Neural cell (in vitro differentiated cells): ENCODE data around the gene HOATZ. TPM values are rescaled to one million over a fixed set of nuclear protein-coding genes. Genes with fewer than 3 reads are reported as not detected.
A peak's percentile ranks its signal among the peaks of the same experiment; 100 is the strongest.

Experiments
- H2AFZ ChIP-seq: fragments of 200-600, 300-800 bp; sonication (generic), shearing (Covaris generic); 2 replicates; pipeline ENCODE4 v1.6.0; 2014; ENCODE audit warnings: low read depth, mild to moderate bottlenecking, antibody characterized with exemption, low read length, moderate library complexity
- H3F3A ChIP-seq: fragments of 200-600 bp; shearing (Covaris generic); 2 replicates; pipeline ENCODE4 v1.6.1; 2016; ENCODE audit warnings: mild to moderate bottlenecking, moderate library complexity, mixed read lengths, antibody characterized with exemption, low read length; ENCODE audit not compliant: insufficient read depth, poor library complexity, severe bottlenecking
- H3K27ac ChIP-seq: fragments of 200-600, 300-800 bp; sonication (generic), shearing (Covaris generic); 2 replicates; pipeline ENCODE4 v1.5.1; 2014; ENCODE audit warnings: mild to moderate bottlenecking, low read length, moderate library complexity
- H3K27me3 ChIP-seq: fragments of 300-800, 200-600 bp; sonication (generic), shearing (Covaris generic); 2 replicates; pipeline ENCODE4 v1.6.0; 2014; ENCODE audit warnings: mild to moderate bottlenecking, low read depth, low read length, moderate library complexity; ENCODE audit not compliant: insufficient read depth
- H3K36me3 ChIP-seq: fragments of 300-800, 200-600 bp; sonication (generic), shearing (Covaris generic); 2 replicates; pipeline ENCODE4 v1.5.1; 2014; ENCODE audit warnings: mild to moderate bottlenecking, antibody characterized with exemption, low read length, moderate library complexity; ENCODE audit not compliant: insufficient read depth
- H3K4me2 ChIP-seq: fragments of 300-800, 200-600 bp; sonication (generic), shearing (Covaris generic); 2 replicates; pipeline ENCODE4 v1.6.0; 2014; ENCODE audit warnings: mild to moderate bottlenecking, low read length
- H3K4me3 ChIP-seq: fragments of 300-800, 200-600 bp; sonication (generic), shearing (Covaris generic); 2 replicates; pipeline ENCODE4 v1.5.1; 2014; ENCODE audit warnings: mild to moderate bottlenecking, low read length, moderate library complexity
- H3K79me2 ChIP-seq: fragments of 200-600 bp; shearing (Covaris generic); replicated peaks from 2 replicates; pipeline ENCODE4 v1.6.0; 2014; ENCODE audit warnings: mild to moderate bottlenecking, low read length, moderate library complexity; ENCODE audit not compliant: insufficient read depth
- H3K9ac ChIP-seq: fragments of 300-800, 200-600 bp; sonication (generic), shearing (Covaris generic); 2 replicates; pipeline ENCODE4 v1.6.1; 2016; ENCODE audit warnings: mild to moderate bottlenecking, low read length, mixed read lengths
- H3K9me2 ChIP-seq: fragments of 200-600 bp; shearing (Covaris generic); 2 replicates; pipeline ENCODE4 v1.6.1; 2016; ENCODE audit warnings: mild to moderate bottlenecking, low read length, mixed read lengths; ENCODE audit not compliant: insufficient read depth
- H3K9me3 ChIP-seq: fragments of 200-600, 300-800 bp; sonication (generic), shearing (Covaris generic); 2 replicates; pipeline ENCODE4 v1.6.1; 2016; ENCODE audit warnings: mild to moderate bottlenecking, mixed run types, low read length, moderate library complexity, mixed read lengths
- H4K20me1 ChIP-seq: fragments of 200-600 bp; shearing (Covaris generic); 2 replicates; pipeline ENCODE4 v1.6.1; 2016; ENCODE audit warnings: mild to moderate bottlenecking, mixed run types; ENCODE audit not compliant: insufficient read depth
- CTCF ChIP-seq: fragments of 450-650 bp; IDR thresholded peaks from 2 replicates; pipeline ENCODE4 v1.5.1; 2014; ENCODE audit warnings: antibody characterized with exemption, mild to moderate bottlenecking, moderate library complexity; ENCODE audit not compliant: poor library complexity, severe bottlenecking
- EP300 ChIP-seq: fragments of 450-650 bp; conservative IDR thresholded peaks from 2 replicates; pipeline ENCODE4 v1.6.1; 2014; ENCODE audit warnings: antibody characterized with exemption, mild to moderate bottlenecking, moderate library complexity; ENCODE audit not compliant: poor library complexity, severe bottlenecking
- EZH2 ChIP-seq: fragments of 200-600, 300-800 bp; shearing (Covaris generic), sonication (generic); IDR thresholded peaks from 2 replicates; pipeline ENCODE4 v1.6.1; 2014; ENCODE audit warnings: antibody characterized with exemption, low read length, borderline replicate concordance, mild to moderate bottlenecking; ENCODE audit not compliant: insufficient read depth, poor library complexity, severe bottlenecking
- MXI1 ChIP-seq: fragments of 450-650 bp; conservative IDR thresholded peaks from 2 replicates; pipeline ENCODE4 v1.6.1; 2014; ENCODE audit warnings: antibody characterized with exemption, mild to moderate bottlenecking; ENCODE audit not compliant: poor library complexity, severe bottlenecking
- POLR2AphosphoS5 ChIP-seq: IDR thresholded peaks from 2 replicates; pipeline ENCODE4 v1.6.1; 2012
- RAD21 ChIP-seq: fragments of 450-650 bp; conservative IDR thresholded peaks from 2 replicates; pipeline ENCODE4 v1.6.1; 2014; ENCODE audit warnings: antibody characterized with exemption, mild to moderate bottlenecking, moderate library complexity
- REST ChIP-seq: IDR thresholded peaks from 2 replicates; pipeline ENCODE4 v1.6.1; 2012; ENCODE audit warnings: borderline replicate concordance
- SMC3 ChIP-seq: fragments of 450-650 bp; conservative IDR thresholded peaks from 2 replicates; pipeline ENCODE4 v1.6.1; 2014; ENCODE audit warnings: antibody characterized with exemption, mild to moderate bottlenecking, moderate library complexity; ENCODE audit not compliant: poor library complexity
- TAF1 ChIP-seq: IDR thresholded peaks from 2 replicates; pipeline ENCODE4 v1.6.1; 2012; ENCODE audit warnings: low read depth
- polyA plus RNA-seq: library from polyadenylated mRNA; depleted of rRNA; stranded (reverse); fragments of >200 nt; gene quantifications from 2 replicates; pipeline ENCODE4 v1.2.3, GENCODE V29; 2014

HOATZ gene
- polyA plus RNA-seq, 1 donor from 2014 or later, result not detected

- Histone ChIP-seq H3K9me3 (no peaks in the 10 kb centered on the region), H3K9ac (no peak overlapping the region), H3K27me3 (peaks cover 57% of the 10 kb centered on the region), H3K4me2 (peak overlapping the region; percentile 45), H3K9me2 (no peaks in the 10 kb centered on the region), H3F3A (no peaks in the 10 kb centered on the region), H3K36me3 (no peaks in the 10 kb centered on the region), H3K79me2 (no peaks in the 10 kb centered on the region), H2AFZ (no peak overlapping the region), H4K20me1 (no peaks in the 10 kb centered on the region), H3K4me3 (peak overlapping the region; percentile 68), H3K27ac (no peak overlapping the region)
- TF ChIP-seq EP300 (no peak), SMC3 (no peak), POLR2AphosphoS5 (no peak), REST (no peak), CTCF (no peak), RAD21 (no peak), EZH2 (no peak), TAF1 (no peak), MXI1 (no peak)
Measured at GRCh38 chr11:111540937-111541253, 26.3 kb downstream of the HOATZ start.

- Histone ChIP-seq H3K4me3 (peak overlapping the region; percentile 68), H3K9ac (no peak overlapping the region), H3K36me3 (no peaks in the 10 kb centered on the region), H3K4me2 (peak overlapping the region; percentile 45), H4K20me1 (no peaks in the 10 kb centered on the region), H3K27ac (no peak overlapping the region), H3K9me2 (no peaks in the 10 kb centered on the region), H2AFZ (no peak overlapping the region), H3K9me3 (no peaks in the 10 kb centered on the region), H3K79me2 (no peaks in the 10 kb centered on the region), H3F3A (no peaks in the 10 kb centered on the region), H3K27me3 (peaks cover 57% of the 10 kb centered on the region)
- TF ChIP-seq SMC3 (no peak), EZH2 (no peak), TAF1 (no peak), EP300 (no peak), POLR2AphosphoS5 (no peak), CTCF (no peak), RAD21 (no peak), MXI1 (no peak), REST (no peak)
Measured at GRCh38 chr11:111541254-111542061, 26.9 kb downstream of the HOATZ start.
